HuH-7 (cell line): Measurements from ENCODE around the gene PLA2G2A.

Experiments
- DNase-seq: peaks from one replicate; pipeline ENCODE4 v3.0.0; 2011; ENCODE audit warnings: low spot score

The PLA2G2A gene

GRCh38 chr1:19926296-19927129, 52.9 kb downstream of the PLA2G2A start:
- DNase-seq = no peak
